ENCODE results near the gene EARS2. TPM values are rescaled to one million over a fixed set of nuclear protein-coding genes. Genes with fewer than 3 reads are reported as not detected.
"Not testable (repeated sequence)": the region's sequence is repeated elsewhere in the genome, so short reads cannot be mapped to it uniquely, and the experiment has no call there.

The EARS2 gene
- polyA plus RNA-seq, 3 donors from 2014 or later, result 6.3 to 14.1 (median 9.5) TPM

DNA sequence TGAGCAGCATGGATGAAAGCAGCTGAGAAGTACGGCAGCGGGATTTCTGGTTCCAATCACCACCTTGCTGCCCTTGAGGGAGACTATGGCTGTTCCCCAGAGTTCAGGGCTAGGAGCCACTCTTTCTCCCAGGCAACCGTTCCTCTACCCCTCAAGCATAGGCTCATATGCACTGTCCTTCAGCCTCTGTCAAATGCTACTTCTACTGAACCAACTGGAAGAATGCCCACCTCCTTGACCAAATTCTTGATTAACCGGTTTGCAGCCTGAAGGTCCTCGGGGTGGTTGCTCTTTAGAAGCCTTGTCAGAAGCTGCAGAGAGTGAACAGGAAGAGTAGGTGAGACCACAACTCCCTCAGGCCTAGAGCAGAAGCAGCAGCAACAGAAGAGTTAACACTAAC lies 70.7 kb downstream of the EARS2 start:
- peaks cover 0 to 9% (median 0%) of the 10 kb centered on the region in 3 donors for H3K27me3 Mint-ChIP-seq (ENCODE audit: low read depth in 3 of 3)
- H3K4me3 Mint-ChIP-seq, result no peak overlapping the region
- no peaks in the 10 kb centered on the region for H3K9me3 Mint-ChIP-seq
- H3K36me3 Mint-ChIP-seq, result peaks cover 27 to 56% (median 47%) of the 10 kb centered on the region in 3 donors
- DNase-seq, result no peak
- peaks cover 0 to 5% of the 10 kb centered on the region in 2 donors for H3K4me1 Mint-ChIP-seq
- peak overlapping the region in 1 of 6 donors; percentile 49 for H3K27ac Mint-ChIP-seq

DNA sequence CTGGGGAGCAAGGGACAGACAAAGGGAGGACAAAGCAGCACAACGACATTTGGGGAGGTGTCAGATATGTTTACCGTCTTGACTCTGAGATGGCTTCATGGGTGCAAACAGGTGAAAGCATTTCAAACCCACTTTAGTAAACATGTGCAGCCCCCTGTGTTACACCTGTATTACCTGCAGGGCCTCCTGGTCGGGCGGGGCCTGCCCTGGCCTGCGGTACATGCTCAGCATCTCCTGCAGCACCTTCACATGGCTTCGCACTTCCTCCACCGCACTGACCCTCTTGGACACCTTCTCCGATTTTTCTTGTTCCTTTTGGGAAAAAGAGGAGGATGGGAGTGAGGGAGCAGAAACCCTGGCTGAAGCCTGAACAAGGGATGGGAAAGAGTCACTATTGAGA lies 71.3 kb downstream of the EARS2 start:
- Mint-ChIP-seq H3K27me3 (ENCODE audit: low read depth in 3 of 3) (peaks cover 0 to 9% (median 0%) of the 10 kb centered on the region in 3 donors), H3K4me3 (no peak overlapping the region), H3K9me3 (no peaks in the 10 kb centered on the region), H3K27ac (no peak overlapping the region), H3K36me3 (peaks cover 24 to 56% (median 46%) of the 10 kb centered on the region in 3 donors), H3K4me1 (peaks cover 0 to 5% of the 10 kb centered on the region in 2 donors)
- DNase-seq, result no peak

DNA sequence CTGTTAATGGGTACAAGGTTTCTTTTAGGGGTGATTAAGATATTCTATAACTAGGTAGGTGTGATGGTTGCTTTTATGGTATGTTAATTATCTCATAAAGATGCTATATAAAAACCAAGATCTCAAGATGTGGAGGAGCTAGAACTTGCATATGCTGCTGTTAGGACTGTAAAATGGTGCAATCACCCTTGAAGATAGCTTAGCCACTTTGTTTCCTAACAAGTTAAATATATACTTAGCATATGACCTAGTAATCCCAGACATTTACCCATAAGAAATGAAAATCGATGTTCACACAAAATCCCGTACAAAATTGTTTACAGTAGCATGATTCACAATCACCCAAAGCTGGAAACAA lies 71.9 kb downstream of the EARS2 start:
- Mint-ChIP-seq H3K4me3 (no peak overlapping the region), H3K27me3 (ENCODE audit: low read depth in 3 of 3) (peaks cover 0 to 9% (median 0%) of the 10 kb centered on the region in 3 donors), H3K27ac (no peak overlapping the region), H3K4me1 (peaks cover 0 to 5% of the 10 kb centered on the region in 2 donors), H3K36me3 (peaks cover 24 to 57% (median 47%) of the 10 kb centered on the region in 3 donors), H3K9me3 (no peaks in the 10 kb centered on the region)
- no peak for DNase-seq

DNA sequence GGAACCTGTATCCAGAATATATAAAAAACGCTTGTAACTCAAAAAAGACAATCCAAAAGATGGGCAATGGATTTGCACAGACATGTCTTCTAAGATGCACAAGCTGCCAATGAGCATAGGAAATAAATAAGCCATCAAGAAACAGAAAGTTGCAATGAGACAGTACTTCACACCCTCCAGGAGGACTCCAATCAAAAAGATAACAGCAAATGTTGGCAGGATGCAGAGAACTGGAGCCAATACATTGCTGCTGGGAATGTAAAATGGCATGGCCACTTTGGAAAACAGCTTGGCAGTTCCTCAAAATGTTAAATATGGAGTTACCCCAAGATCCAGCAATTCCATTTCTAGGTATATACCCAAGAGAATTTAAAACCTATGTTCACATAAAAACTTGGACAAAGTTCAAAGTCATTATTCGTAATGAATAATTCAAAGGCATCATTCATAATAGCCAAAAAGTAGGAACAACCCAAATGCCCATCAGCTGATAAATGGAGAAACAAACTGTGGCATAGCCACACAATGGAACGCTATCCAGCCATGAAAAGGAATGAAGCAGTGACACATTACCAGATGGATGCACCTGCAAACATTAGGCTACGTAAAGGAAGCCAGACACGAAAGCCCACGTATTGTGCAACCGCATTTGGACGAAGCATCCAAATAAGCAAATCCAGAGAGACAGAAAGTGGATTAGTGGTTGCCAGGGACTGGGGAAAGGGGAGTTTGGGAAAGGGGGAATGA lies 72.5 kb downstream of the EARS2 start:
- Mint-ChIP-seq H3K4me3 (no peak overlapping the region), H3K27me3 (ENCODE audit: low read depth in 3 of 3) (peaks cover 0 to 9% (median 0%) of the 10 kb centered on the region in 3 donors), H3K36me3 (peaks cover 23 to 57% (median 47%) of the 10 kb centered on the region in 3 donors), H3K4me1 (peaks cover 0 to 5% of the 10 kb centered on the region in 2 donors), H3K9me3 (no peaks in the 10 kb centered on the region), H3K27ac (peak overlapping the region in 2 of 6 donors; percentile 37 to 57)
- no peak for DNase-seq

- not testable (repeated sequence) for H3K4me1 Mint-ChIP-seq, H3K9me3 Mint-ChIP-seq
- peak overlapping the region; percentile 41 to 97 (median 88) for H3K27ac Mint-ChIP-seq
- H3K4me3 Mint-ChIP-seq, result peak overlapping the region in 1 of 5 donors; percentile 6
- peak in 1 of 3 donors; percentile 29 for DNase-seq
- peaks cover 0 to 12% (median 2%) of the 10 kb centered on the region in 3 donors for H3K27me3 Mint-ChIP-seq (ENCODE audit: low read depth in 3 of 3)
- peaks cover 29 to 65% (median 49%) of the 10 kb centered on the region in 3 donors for H3K36me3 Mint-ChIP-seq
Measured at GRCh38 chr16:23483492-23483891, 73.7 kb downstream of the EARS2 start.

DNA sequence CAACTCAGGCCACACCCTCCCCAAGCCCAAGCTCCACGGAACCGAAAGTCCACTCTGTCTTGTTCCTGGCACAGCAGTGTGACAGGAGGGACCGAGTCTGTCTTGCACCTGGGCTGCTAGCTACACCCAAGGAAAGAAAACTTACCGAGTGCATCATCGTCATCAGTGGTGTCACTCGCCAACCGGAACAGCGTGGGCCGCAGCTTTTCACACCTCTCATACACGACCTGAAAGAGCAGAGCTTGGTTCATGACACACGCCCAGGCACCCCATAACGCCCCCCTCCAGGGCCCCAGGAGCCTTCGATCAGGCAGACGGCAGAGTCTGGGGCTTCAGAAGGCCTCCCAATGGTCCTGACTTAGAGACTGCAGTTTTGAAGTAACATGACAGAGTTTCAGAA lies 74.4 kb downstream of the EARS2 start:
- H3K4me3 Mint-ChIP-seq, result peak overlapping the region in 3 of 5 donors; percentile 46 to 73 (median 60)
- peak; percentile 31 to 55 (median 37) for DNase-seq
- peaks cover 0 to 12% (median 2%) of the 10 kb centered on the region in 3 donors for H3K27me3 Mint-ChIP-seq (ENCODE audit: low read depth in 3 of 3)
- peak overlapping the region; percentile 79 to 97 (median 88) for H3K27ac Mint-ChIP-seq
- no peaks in the 10 kb centered on the region for H3K9me3 Mint-ChIP-seq
- H3K4me1 Mint-ChIP-seq, result peaks cover 0 to 5% of the 10 kb centered on the region in 2 donors
- peaks cover 30 to 69% (median 47%) of the 10 kb centered on the region in 3 donors for H3K36me3 Mint-ChIP-seq

- Mint-ChIP-seq H3K4me3 (no peak overlapping the region), H3K36me3 (peaks cover 27 to 57% (median 41%) of the 10 kb centered on the region in 3 donors), H3K27ac (no peak overlapping the region), H3K27me3 (ENCODE audit: low read depth in 3 of 3) (peaks cover 0 to 9% (median 2%) of the 10 kb centered on the region in 3 donors), H3K4me1 (peaks cover 0 to 5% of the 10 kb centered on the region in 2 donors), H3K9me3 (no peaks in the 10 kb centered on the region)
- no peak for DNase-seq
Measured at GRCh38 chr16:23480257-23480656, 76.9 kb downstream of the EARS2 start.

- Mint-ChIP-seq H3K4me3 (no peak overlapping the region), H3K4me1 (peaks cover 0 to 5% of the 10 kb centered on the region in 2 donors), H3K9me3 (no peaks in the 10 kb centered on the region), H3K27me3 (ENCODE audit: low read depth in 3 of 3) (peaks cover 0 to 9% (median 2%) of the 10 kb centered on the region in 3 donors), H3K36me3 (peaks cover 27 to 53% (median 37%) of the 10 kb centered on the region in 3 donors), H3K27ac (peak overlapping the region in 3 of 6 donors; percentile 4 to 54 (median 20))
- DNase-seq, result no peak
Measured at GRCh38 chr16:23479138-23479537, 78.0 kb downstream of the EARS2 start.

- peak overlapping the region in 1 of 6 donors; percentile 45 for H3K27ac Mint-ChIP-seq
- H3K9me3 Mint-ChIP-seq, result no peaks in the 10 kb centered on the region
- H3K4me3 Mint-ChIP-seq, result no peak overlapping the region
- H3K4me1 Mint-ChIP-seq, result peaks cover 0 to 5% of the 10 kb centered on the region in 2 donors
- peaks cover 0 to 9% (median 2%) of the 10 kb centered on the region in 3 donors for H3K27me3 Mint-ChIP-seq (ENCODE audit: low read depth in 3 of 3)
- peaks cover 32 to 58% (median 37%) of the 10 kb centered on the region in 3 donors for H3K36me3 Mint-ChIP-seq
- DNase-seq, result no peak
Measured at GRCh38 chr16:23478566-23478965, 78.6 kb downstream of the EARS2 start.

GRCh38 chr16:23476289-23476688 lies 80.9 kb downstream of the EARS2 start:
- Mint-ChIP-seq H3K9me3 (no peaks in the 10 kb centered on the region), H3K27me3 (ENCODE audit: low read depth in 3 of 3) (peaks cover 0 to 4% (median 2%) of the 10 kb centered on the region in 3 donors), H3K4me1 (no peaks in the 10 kb centered on the region), H3K27ac (no peak overlapping the region), H3K36me3 (peaks cover 22 to 46% (median 27%) of the 10 kb centered on the region in 3 donors), H3K4me3 (no peak overlapping the region)
- no peak for DNase-seq

Other genes with a start within 250 kb of the EARS2 start
- gene COG7, start 104.2 kb downstream of the EARS2 start, polyA plus RNA-seq, result 10 to 100 TPM in 2 of 3 donors, 1 to 10 TPM in 1; 9.5 to 21.7 (median 12.0) TPM
- gene GGA2, start 46.9 kb downstream of the EARS2 start, polyA plus RNA-seq, result 10 to 100 TPM; 34.1 to 40.0 (median 36.1) TPM
- 10 to 100 TPM; 13.1 to 18.8 (median 14.2) TPM for gene UBFD1, start 377 bp upstream of the EARS2 start, polyA plus RNA-seq
- 100 to 1,000 TPM; 182 to 257 (median 231) TPM for gene NDUFAB1, start 39.0 kb upstream of the EARS2 start, polyA plus RNA-seq
- gene PALB2, start 84.0 kb upstream of the EARS2 start, polyA plus RNA-seq, result 10 to 100 TPM in 1 of 3 donors, 1 to 10 TPM in 2; 3.3 to 12.6 (median 8.2) TPM
- gene DCTN5, start 84.1 kb upstream of the EARS2 start, polyA plus RNA-seq, result 10 to 100 TPM; 51.9 to 77.8 (median 53.9) TPM
- gene PLK1, start 121.5 kb upstream of the EARS2 start, polyA plus RNA-seq, result 1 to 10 TPM in 1 of 3 donors, under 1 TPM in 1, not detected in 1; 0.57 to 1.2 TPM
- gene ERN2, start 155.9 kb upstream of the EARS2 start, polyA plus RNA-seq, result not detected
- gene CHP2, start 197.7 kb upstream of the EARS2 start, polyA plus RNA-seq, result not detected

Data from immature natural killer cell (primary cell).